Neural cell (in vitro differentiated cells): Measurements from ENCODE around the gene SIGLEC12. TPM values are rescaled to one million over a fixed set of nuclear protein-coding genes. Genes with fewer than 3 reads are reported as not detected.

Experiments
- H2AFZ ChIP-seq: fragments of 200-600, 300-800 bp; sonication (generic), shearing (Covaris generic); 2 replicates; pipeline ENCODE4 v1.6.0; 2014; ENCODE audit warnings: low read depth, mild to moderate bottlenecking, antibody characterized with exemption, low read length, moderate library complexity
- H3F3A ChIP-seq: fragments of 200-600 bp; shearing (Covaris generic); 2 replicates; pipeline ENCODE4 v1.6.1; 2016; ENCODE audit warnings: mild to moderate bottlenecking, moderate library complexity, mixed read lengths, antibody characterized with exemption, low read length; ENCODE audit not compliant: insufficient read depth, poor library complexity, severe bottlenecking
- H3K27ac ChIP-seq: fragments of 200-600, 300-800 bp; sonication (generic), shearing (Covaris generic); 2 replicates; pipeline ENCODE4 v1.5.1; 2014; ENCODE audit warnings: mild to moderate bottlenecking, low read length, moderate library complexity
- H3K27me3 ChIP-seq: fragments of 300-800, 200-600 bp; sonication (generic), shearing (Covaris generic); 2 replicates; pipeline ENCODE4 v1.6.0; 2014; ENCODE audit warnings: mild to moderate bottlenecking, low read depth, low read length, moderate library complexity; ENCODE audit not compliant: insufficient read depth
- H3K36me3 ChIP-seq: fragments of 300-800, 200-600 bp; sonication (generic), shearing (Covaris generic); 2 replicates; pipeline ENCODE4 v1.5.1; 2014; ENCODE audit warnings: mild to moderate bottlenecking, antibody characterized with exemption, low read length, moderate library complexity; ENCODE audit not compliant: insufficient read depth
- H3K4me2 ChIP-seq: fragments of 300-800, 200-600 bp; sonication (generic), shearing (Covaris generic); 2 replicates; pipeline ENCODE4 v1.6.0; 2014; ENCODE audit warnings: mild to moderate bottlenecking, low read length
- H3K4me3 ChIP-seq: fragments of 300-800, 200-600 bp; sonication (generic), shearing (Covaris generic); 2 replicates; pipeline ENCODE4 v1.5.1; 2014; ENCODE audit warnings: mild to moderate bottlenecking, low read length, moderate library complexity
- H3K79me2 ChIP-seq: fragments of 200-600 bp; shearing (Covaris generic); replicated peaks from 2 replicates; pipeline ENCODE4 v1.6.0; 2014; ENCODE audit warnings: mild to moderate bottlenecking, low read length, moderate library complexity; ENCODE audit not compliant: insufficient read depth
- H3K9ac ChIP-seq: fragments of 300-800, 200-600 bp; sonication (generic), shearing (Covaris generic); 2 replicates; pipeline ENCODE4 v1.6.1; 2016; ENCODE audit warnings: mild to moderate bottlenecking, low read length, mixed read lengths
- H3K9me2 ChIP-seq: fragments of 200-600 bp; shearing (Covaris generic); 2 replicates; pipeline ENCODE4 v1.6.1; 2016; ENCODE audit warnings: mild to moderate bottlenecking, low read length, mixed read lengths; ENCODE audit not compliant: insufficient read depth
- H3K9me3 ChIP-seq: fragments of 200-600, 300-800 bp; sonication (generic), shearing (Covaris generic); 2 replicates; pipeline ENCODE4 v1.6.1; 2016; ENCODE audit warnings: mild to moderate bottlenecking, mixed run types, low read length, moderate library complexity, mixed read lengths
- H4K20me1 ChIP-seq: fragments of 200-600 bp; shearing (Covaris generic); 2 replicates; pipeline ENCODE4 v1.6.1; 2016; ENCODE audit warnings: mild to moderate bottlenecking, mixed run types; ENCODE audit not compliant: insufficient read depth
- CTCF ChIP-seq: fragments of 450-650 bp; IDR thresholded peaks from 2 replicates; pipeline ENCODE4 v1.5.1; 2014; ENCODE audit warnings: antibody characterized with exemption, mild to moderate bottlenecking, moderate library complexity; ENCODE audit not compliant: poor library complexity, severe bottlenecking
- EP300 ChIP-seq: fragments of 450-650 bp; conservative IDR thresholded peaks from 2 replicates; pipeline ENCODE4 v1.6.1; 2014; ENCODE audit warnings: antibody characterized with exemption, mild to moderate bottlenecking, moderate library complexity; ENCODE audit not compliant: poor library complexity, severe bottlenecking
- EZH2 ChIP-seq: fragments of 200-600, 300-800 bp; shearing (Covaris generic), sonication (generic); IDR thresholded peaks from 2 replicates; pipeline ENCODE4 v1.6.1; 2014; ENCODE audit warnings: antibody characterized with exemption, low read length, borderline replicate concordance, mild to moderate bottlenecking; ENCODE audit not compliant: insufficient read depth, poor library complexity, severe bottlenecking
- MXI1 ChIP-seq: fragments of 450-650 bp; conservative IDR thresholded peaks from 2 replicates; pipeline ENCODE4 v1.6.1; 2014; ENCODE audit warnings: antibody characterized with exemption, mild to moderate bottlenecking; ENCODE audit not compliant: poor library complexity, severe bottlenecking
- POLR2AphosphoS5 ChIP-seq: IDR thresholded peaks from 2 replicates; pipeline ENCODE4 v1.6.1; 2012
- RAD21 ChIP-seq: fragments of 450-650 bp; conservative IDR thresholded peaks from 2 replicates; pipeline ENCODE4 v1.6.1; 2014; ENCODE audit warnings: antibody characterized with exemption, mild to moderate bottlenecking, moderate library complexity
- REST ChIP-seq: IDR thresholded peaks from 2 replicates; pipeline ENCODE4 v1.6.1; 2012; ENCODE audit warnings: borderline replicate concordance
- SMC3 ChIP-seq: fragments of 450-650 bp; conservative IDR thresholded peaks from 2 replicates; pipeline ENCODE4 v1.6.1; 2014; ENCODE audit warnings: antibody characterized with exemption, mild to moderate bottlenecking, moderate library complexity; ENCODE audit not compliant: poor library complexity
- TAF1 ChIP-seq: IDR thresholded peaks from 2 replicates; pipeline ENCODE4 v1.6.1; 2012; ENCODE audit warnings: low read depth
- polyA plus RNA-seq: library from polyadenylated mRNA; depleted of rRNA; stranded (reverse); fragments of >200 nt; gene quantifications from 2 replicates; pipeline ENCODE4 v1.2.3, GENCODE V29; 2014

SIGLEC12 gene
- polyA plus RNA-seq, 1 donor from 2014 or later: not detected

GRCh38 chr19:51525651-51526050 lies 24.1 kb upstream of the SIGLEC12 start:
- no peak overlapping the region for H3K27ac ChIP-seq
- no peaks in the 10 kb centered on the region for H4K20me1 ChIP-seq
- no peak for TF ChIP-seq POLR2AphosphoS5
- TF ChIP-seq EZH2: no peak
- no peak for TF ChIP-seq MXI1
- TF ChIP-seq TAF1: no peak
- TF ChIP-seq REST: no peak
- TF ChIP-seq EP300: no peak
- TF ChIP-seq SMC3: no peak
- no peak for TF ChIP-seq RAD21
- TF ChIP-seq CTCF: no peak
- no peak overlapping the region for H3K4me3 ChIP-seq
- no peak overlapping the region for H2AFZ ChIP-seq
- no peaks in the 10 kb centered on the region for H3K9me2 ChIP-seq
- H3K9ac ChIP-seq: no peak overlapping the region
- H3K79me2 ChIP-seq: no peaks in the 10 kb centered on the region
- no peak overlapping the region for H3K4me2 ChIP-seq
- H3F3A ChIP-seq: no peaks in the 10 kb centered on the region
- H3K9me3 ChIP-seq: no peaks in the 10 kb centered on the region
- H3K36me3 ChIP-seq: no peaks in the 10 kb centered on the region
- H3K27me3 ChIP-seq: no peaks in the 10 kb centered on the region

- Histone ChIP-seq H3K27ac (no peak overlapping the region), H3K27me3 (no peaks in the 10 kb centered on the region), H3K79me2 (no peaks in the 10 kb centered on the region), H3K9ac (no peak overlapping the region), H3K4me3 (no peak overlapping the region), H3K9me3 (no peaks in the 10 kb centered on the region), H3K36me3 (no peaks in the 10 kb centered on the region), H4K20me1 (no peaks in the 10 kb centered on the region), H3K9me2 (no peaks in the 10 kb centered on the region), H2AFZ (no peak overlapping the region), H3K4me2 (no peak overlapping the region), H3F3A (no peaks in the 10 kb centered on the region)
- TF ChIP-seq SMC3 (no peak), TAF1 (no peak)
These were observed 23.2 kb upstream of the SIGLEC12 start for GRCh38 chr19:51524666-51525264.
